CD4-positive, alpha-beta T cell treated with Interleukin-4 for 4 hours (primary cell): ENCODE results near the gene SLC8A3.

Experiments
- DNase-seq: peaks from one replicate; pipeline ENCODE4 v3.0.0-alpha.2; 2020

The SLC8A3 gene

DNA sequence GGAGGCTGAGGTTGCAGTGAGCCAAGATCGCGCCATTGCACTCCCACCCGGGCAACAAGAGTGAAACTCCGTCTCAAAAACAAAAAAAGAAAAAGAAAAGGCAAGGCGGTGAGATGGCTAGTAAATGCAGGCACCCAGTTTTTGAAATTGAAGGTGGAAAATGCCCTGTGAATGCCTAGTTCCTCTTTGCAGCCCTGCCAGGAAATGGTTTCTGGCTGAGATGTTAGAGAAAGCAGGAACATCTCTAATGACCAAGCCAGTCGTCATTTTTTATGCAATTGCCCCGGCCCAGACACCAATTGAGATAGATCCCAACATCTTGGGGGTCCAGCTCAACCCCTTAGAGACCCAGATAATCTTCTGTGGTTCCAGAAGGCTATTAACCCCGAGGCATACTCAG is 17.0 kb downstream of the SLC8A3 start:
- DNase-seq: no peak

- no peak for DNase-seq
Measured at GRCh38 chr14:70170976-70171375, 17.8 kb downstream of the SLC8A3 start.

DNA sequence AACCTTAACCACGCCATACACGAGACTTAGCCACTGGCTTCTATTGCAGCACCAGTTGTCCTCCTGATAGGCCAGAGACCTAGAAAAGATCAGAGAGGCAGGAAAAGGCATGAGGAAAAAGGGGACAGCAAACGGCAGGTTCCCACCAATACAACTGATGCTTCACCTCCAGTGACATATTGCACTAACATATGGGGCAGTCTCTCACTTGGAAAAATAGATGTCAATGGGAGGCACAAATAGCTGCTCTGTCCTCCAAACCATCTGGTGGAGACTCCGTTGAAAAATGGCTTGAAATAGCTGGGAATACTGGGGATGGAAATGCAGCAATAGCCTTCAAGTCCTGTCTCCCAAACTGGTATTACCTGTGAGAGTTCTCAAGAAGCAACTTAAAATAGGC is 20.3 kb downstream of the SLC8A3 start:
- no peak for DNase-seq

DNA sequence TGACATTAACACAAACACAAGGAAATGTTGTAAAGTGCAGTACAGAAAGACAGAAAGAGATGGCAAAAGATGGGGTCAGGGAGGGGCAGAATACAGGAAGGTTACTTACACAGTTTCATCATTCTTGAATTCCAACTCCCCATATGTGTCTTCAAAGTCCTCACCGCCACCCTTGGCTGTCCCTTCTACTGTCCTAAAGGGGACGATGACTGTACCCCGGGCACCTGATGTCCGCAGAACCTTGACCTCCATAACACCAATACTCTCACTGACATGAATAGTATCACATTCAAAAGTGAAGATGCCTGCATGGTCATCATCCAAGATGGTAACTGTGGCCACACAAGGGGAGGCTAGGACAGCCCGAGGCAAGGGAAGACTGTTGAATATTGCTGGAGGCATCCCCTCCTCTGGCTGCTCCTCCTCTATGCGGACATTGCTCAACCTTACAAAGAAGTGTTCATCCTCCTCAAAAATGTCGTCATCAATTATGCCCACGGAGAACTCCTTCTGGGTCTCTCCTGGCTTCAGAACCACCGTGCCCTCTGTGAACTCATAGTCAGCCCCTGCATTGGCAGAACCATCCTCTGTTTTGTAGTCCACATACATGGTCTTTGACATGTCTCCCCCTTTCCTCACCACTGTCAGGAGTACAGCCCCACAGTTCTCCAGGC is 22.1 kb downstream of the SLC8A3 start:
- no peak for DNase-seq

GRCh38 chr14:70162358-70162757 is 26.4 kb downstream of the SLC8A3 start:
- no peak for DNase-seq

DNA sequence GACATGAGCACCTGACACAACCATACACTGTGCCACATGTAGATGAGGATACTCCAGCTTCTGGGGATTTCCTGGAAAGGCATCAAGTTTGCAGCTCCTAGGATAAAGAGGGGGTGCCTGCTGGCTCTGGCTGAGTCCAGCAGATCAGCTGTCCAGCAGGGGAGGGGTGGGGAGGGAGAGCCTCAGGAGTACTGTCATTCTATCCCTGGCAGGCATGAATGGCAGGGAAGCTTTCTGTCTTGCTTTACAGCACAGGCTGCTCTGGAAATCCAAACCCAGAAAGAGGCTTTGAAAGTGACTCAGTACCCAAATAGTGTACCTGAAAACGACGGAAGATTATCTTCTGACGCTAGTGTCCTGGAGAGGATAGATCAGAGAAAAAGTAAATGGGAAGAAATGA is 32.2 kb downstream of the SLC8A3 start:
- DNase-seq: no peak

- DNase-seq: no peak
Measured at GRCh38 chr14:70152704-70153103, 36.0 kb downstream of the SLC8A3 start.

- DNase-seq: no peak
Measured at GRCh38 chr14:70152081-70152480, 36.7 kb downstream of the SLC8A3 start.

- no peak for DNase-seq
Measured at GRCh38 chr14:70149596-70150165, 39.1 kb downstream of the SLC8A3 start.

GRCh38 chr14:70148911-70149595 is 39.7 kb downstream of the SLC8A3 start:
- DNase-seq: no peak

- DNase-seq: no peak
Measured at GRCh38 chr14:70148351-70148750, 40.4 kb downstream of the SLC8A3 start.

- no peak for DNase-seq
Measured at GRCh38 chr14:70144046-70144445, 44.7 kb downstream of the SLC8A3 start.

- no peak for DNase-seq
Measured at GRCh38 chr14:70143306-70143705, 45.4 kb downstream of the SLC8A3 start.

- no peak for DNase-seq
Measured at GRCh38 chr14:70140614-70141013, 48.1 kb downstream of the SLC8A3 start.

DNA sequence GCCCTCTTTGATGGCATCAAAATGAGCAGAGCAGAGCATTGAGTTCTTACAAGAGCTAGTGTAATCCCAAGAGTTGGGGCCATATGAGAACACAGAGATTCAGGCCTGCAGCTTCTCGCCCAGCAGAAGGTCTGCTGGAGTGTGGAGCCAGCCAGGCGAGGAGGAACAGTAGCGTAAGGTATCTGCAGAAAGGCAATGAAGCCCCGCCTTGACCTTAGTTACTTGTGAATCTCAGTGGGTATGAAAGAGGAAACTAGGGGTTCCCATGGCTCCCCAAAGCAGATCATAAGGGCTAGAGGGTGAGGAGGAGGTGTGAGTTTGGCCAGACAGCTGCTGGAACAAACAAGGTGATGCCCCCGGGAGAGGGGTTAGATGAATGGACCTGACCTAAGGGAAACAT is 49.4 kb downstream of the SLC8A3 start:
- no peak for DNase-seq

GRCh38 chr14:70137788-70138187 is 51.0 kb downstream of the SLC8A3 start:
- no peak for DNase-seq

- DNase-seq: no peak
Measured at GRCh38 chr14:70133461-70133860, 55.3 kb downstream of the SLC8A3 start.

- no peak for DNase-seq
Measured at GRCh38 chr14:70130482-70130881, 58.3 kb downstream of the SLC8A3 start.

- DNase-seq: no peak
Measured at GRCh38 chr14:70127186-70127585, 61.6 kb downstream of the SLC8A3 start.

GRCh38 chr14:70123796-70124195 is 65.0 kb downstream of the SLC8A3 start:
- no peak for DNase-seq

DNA sequence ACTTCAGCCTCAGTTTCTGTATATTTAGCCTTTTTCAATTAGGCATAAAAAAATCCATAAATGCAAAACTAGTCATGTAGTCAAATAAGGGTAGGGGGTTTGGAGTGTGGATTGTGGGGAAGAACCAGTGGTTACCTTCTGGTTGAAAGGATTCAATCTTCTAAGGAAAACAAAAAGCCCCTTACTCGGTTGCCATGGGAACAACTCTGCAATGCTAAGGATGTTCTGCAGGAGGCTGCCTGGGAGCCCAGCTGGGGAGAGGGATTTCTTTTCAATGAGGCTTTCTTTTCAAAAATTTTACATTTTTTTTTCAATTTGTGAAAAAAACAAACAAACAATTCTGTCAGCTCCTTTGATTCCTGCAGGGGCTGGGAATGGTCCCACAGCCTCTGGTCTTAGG is 67.2 kb downstream of the SLC8A3 start:
- no peak for DNase-seq

DNA sequence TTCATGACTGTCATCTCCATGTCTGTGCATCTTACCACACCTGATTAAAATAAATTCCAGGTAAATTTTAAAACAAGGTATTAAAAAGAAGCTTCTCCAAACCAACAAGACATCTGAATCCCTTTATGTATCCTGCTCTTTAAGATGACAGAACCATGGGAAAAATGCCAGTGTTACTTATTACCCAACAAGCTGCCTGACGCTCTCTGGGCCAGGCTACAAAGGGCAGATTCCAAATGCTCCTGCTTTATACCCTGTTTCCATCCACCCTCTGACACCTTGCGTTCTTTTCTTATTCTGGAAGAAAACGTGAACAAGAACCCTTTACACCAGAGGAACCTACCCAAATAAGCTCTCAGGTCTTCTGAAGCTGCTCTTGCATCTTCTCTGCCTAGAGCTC is 70.7 kb downstream of the SLC8A3 start:
- DNase-seq: no peak

DNA sequence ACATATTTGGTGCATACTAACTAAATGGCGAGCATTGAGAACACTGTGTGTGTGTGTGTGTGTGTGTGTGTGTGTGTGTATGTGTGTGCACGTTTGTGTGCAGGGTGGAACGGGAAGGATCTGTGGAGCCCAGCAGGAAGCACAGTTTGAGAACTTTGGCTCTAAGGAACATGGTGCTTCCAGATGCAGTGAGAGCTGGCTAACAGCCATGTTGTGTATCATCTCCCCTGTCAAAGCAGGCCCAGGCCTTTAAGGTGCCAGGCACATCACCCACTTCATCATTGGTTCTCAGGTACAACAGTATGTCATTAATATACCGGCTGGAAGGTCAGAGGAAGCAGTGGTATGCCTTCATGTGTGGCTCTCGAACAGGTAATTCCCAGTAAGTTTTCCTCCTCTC is 72.5 kb downstream of the SLC8A3 start:
- no peak for DNase-seq

- no peak for DNase-seq
Measured at GRCh38 chr14:70114621-70115156, 74.1 kb downstream of the SLC8A3 start.
